Ammon's horn (tissue), 1 donor: Measurements from ENCODE around the gene ZNF536.
"Not testable (repeated sequence)": the region's sequence is repeated elsewhere in the genome, so short reads cannot be mapped to it uniquely, and the experiment has no call there.

ENCODE experiments used
- DNase-seq: peaks from one replicate; pipeline ENCODE4 v3.0.0-alpha.2; 2016; ENCODE audit warnings: low spot score

ZNF536 gene

GRCh38 chr19:30388327-30388726 is 16.1 kb downstream of the ZNF536 start:
- no peak for DNase-seq

DNA sequence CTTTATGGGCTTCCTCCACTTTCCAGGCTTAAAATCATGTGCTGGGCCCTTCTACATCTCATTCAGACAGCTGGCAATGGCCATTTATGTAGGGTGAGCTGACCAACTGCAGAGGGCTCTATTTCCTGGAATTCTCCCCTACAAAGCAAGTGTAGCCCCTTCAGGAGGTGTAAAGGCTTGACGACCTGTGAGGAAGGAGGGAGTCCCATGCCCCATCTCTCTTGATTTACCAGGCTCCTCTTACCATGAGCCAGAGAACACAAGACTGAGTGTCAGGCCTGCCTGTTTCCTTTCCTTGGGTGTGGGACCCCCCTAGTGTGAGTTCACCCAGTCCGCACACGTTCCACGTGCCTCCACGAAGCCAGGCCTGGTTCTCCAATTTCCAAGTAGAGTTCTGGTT is 16.6 kb downstream of the ZNF536 start:
- DNase-seq = no peak

- DNase-seq = no peak
These were observed 18.3 kb downstream of the ZNF536 start for GRCh38 chr19:30390356-30390988.

DNA sequence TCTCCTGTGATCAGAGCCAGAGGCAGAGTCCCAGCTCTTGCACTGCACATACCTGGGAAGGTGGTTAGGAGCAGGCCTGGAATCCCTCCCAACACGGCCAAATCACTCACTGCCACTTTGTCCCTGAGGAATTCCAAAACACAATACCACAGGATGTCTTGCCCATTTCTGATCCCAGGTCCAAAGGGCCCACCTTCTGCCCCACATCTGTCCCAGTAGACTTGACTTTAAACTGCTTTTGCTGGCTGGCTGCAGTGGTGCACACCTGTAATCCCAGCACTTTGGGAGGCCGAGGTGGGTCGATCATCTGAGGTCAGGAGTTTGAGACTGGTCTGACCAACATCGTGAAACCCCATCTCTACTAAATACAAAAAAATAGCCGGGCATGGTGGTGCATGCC is 18.9 kb downstream of the ZNF536 start:
- DNase-seq = no peak

DNA sequence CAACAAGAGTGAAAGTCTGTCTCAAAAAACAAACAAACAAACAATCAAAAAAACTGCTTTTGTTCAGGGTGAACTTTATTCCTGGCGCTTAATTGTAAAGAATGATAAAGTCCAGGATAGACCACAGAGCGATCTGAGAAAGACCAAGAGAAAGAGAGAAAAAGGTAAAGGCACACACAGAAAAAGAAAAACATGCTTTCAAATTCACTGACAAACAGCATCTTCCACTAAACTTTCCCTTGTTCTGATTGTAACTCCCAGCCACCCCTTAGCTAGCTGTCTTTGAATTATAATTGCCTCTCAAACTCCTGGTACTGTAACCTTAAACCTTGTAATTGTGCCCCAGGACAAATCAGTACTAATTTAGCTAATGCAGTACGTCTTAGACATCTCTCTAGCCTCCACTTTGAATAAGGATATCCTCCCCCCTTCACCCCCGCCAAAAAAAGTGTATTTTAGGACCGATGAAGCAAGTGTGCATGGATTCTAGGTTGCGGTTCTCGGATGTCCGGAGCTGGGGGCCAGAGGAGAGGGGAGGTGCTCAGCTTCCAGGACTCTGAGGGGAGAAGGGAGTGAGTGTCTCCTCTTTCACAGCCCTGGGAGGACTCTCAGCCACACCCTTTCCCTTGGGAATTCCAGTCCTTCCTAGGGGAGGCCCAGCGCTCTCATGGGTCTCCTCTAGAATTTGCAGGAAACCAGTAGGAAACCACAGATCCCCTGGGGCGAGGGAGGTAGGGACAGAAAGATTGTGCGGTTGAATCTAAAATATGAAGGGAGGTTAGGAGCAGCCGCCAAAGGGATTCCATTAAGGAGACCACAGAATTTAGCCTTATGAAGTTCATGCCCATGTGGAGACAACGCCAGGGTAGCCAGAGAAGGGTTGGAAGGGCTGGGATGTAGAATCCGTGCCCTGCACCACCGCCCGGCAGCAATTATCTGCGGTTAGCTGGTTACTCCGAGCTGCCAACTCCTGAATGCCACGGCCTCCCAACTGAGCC is 19.7 kb downstream of the ZNF536 start:
- DNase-seq = no peak

GRCh38 chr19:30393046-30393445 is 20.9 kb downstream of the ZNF536 start:
- DNase-seq = no peak

DNA sequence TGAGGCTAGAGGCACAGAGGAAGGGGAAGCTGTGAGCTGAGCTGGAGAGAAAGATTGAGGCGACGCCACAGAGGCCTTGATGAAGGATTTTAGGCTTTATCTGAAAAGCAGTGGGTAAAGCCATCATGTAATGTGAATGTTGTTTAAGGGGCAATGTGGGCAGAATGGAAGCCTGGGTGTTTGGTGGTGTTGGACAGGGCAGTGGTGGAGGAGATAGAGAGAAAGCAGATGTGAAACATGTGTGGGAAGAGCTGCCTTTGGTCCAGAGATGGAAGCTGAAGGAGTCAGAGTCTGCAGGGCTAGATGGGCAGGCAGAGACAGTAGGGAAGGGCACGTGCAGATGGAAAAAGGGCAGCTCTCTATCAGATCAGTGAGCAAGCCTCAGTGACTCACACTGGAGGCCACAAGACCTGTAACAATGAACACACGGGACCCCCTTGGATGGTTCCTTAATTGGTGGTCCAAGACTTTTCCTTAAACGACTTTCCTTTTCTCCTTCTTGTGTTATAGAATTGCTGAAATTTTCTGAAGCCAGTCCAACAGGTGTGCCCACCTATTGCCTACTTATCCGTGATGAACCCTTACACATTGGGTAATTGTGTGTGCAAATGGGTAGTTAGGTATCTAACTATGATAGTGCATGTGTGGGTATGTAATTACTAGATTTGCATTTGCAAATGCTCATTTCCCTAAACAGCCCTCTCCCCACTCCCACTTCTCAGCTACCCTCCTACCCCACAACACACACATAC is 21.7 kb downstream of the ZNF536 start:
- no peak for DNase-seq

- no peak for DNase-seq
These were observed 22.4 kb downstream of the ZNF536 start for GRCh38 chr19:30394481-30395151.

- DNase-seq = no peak
These were observed 23.1 kb downstream of the ZNF536 start for GRCh38 chr19:30395283-30395682.

DNA sequence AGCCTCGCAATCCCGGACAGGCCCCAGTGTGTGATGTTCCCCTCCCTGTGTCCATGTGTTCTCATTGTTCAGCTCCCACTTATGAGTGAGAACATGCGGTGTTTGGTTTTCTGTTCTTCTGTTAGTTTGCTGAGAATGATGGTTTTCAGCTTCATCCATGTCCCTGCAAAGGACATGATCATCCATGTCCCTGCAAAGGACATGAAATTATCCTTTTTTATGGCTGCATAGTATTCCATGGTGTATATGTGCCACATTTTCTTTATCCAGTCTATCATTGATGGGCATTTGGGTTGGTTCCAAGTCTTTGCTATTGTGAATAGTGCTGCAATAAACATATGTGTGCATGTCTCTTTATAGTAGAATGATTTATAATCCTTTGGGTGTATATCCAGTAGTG is 26.4 kb downstream of the ZNF536 start:
- not testable (repeated sequence) for DNase-seq

DNA sequence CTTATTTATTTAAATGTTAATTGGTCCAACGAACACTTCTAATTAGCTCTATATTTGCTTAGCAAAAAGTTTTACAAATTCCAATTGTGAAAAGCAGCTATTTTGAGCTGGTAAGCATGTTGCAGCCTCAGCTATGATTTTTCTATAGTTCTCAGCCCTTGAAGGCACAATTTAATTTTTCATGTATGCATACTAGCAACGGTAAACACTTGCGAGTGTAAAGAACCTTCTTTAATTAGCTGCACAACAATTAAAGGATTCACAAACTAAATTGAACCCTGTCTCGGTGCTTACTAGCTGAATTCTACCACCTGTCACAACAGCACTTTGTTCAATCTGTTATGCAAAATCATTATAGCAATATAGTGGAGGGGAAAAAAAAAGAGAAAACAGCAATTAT is 29.8 kb downstream of the ZNF536 start:
- DNase-seq = no peak

DNA sequence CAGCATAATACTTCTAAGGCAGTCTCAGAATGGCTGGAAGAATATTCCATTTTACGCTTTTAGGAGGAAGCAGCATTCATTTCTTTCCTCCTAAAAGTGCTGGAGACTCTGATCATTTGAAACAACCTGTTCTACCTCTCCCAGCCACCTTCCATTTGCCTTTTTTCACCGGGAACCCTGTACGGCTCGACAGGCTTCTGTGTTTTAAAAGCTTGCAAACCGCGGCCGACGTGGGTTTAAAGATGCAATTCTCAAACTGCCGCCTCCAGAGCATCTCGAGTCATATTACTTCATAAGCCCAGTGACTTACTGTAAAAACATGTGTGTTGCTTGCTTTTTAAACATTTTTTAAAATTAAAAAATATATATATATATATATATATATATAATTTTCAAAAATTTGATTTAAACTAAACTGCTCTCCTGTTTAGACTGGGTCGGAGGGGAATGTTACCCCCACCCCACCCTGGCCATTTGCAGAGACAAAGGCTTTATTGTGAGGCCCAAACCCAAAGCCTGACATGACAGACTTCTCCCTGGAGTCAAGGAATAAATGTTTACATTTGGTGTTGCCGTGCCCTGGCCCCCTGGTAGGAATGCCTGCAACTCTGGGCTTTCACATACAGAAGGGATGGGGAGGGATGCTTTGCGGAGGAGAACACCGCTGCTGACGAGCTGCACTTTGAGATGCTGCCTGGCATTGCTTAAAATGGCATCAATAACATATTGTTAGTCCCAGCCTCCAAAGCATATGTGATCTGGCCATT is 30.4 kb downstream of the ZNF536 start:
- DNase-seq = no peak

DNA sequence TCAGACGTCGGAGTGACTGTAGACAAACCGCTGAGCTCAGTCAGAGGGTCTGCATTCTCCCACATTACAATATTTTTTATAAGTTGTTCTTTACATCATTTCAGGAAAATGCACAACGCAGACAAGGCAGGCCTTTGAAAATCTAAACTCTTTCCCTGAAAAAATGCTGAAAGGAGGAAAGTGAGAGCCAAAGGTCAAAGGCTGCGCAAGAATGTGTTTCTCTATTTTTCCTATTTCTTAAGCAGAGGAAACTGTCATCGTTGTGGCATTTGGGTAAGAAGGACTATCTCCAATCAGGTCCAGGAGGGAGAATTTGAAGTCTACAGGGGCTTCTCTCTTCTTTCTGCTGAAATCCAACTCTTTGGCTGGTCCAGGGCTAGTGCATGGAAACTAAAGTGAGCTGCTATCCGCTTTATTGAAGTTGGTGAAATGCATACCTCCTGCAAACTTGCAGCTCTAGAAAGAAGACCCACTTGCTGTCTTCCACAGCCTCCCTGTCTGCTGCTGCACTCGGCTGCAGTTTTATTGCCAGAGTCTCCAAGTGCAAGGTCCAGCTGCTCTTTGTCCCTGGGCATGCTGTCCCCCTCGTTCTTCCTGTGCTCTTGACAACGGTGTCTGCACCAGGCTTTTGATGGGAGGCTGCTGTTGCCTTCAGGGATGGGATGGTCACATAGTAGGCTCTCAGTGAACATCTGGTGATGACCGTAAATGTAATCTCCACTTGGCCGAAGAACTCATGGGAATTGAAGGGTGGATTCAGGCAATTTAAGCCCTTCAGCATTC is 31.2 kb downstream of the ZNF536 start:
- no peak for DNase-seq

- DNase-seq = peak; percentile 82
These were observed 34.3 kb downstream of the ZNF536 start for GRCh38 chr19:30406220-30407067.

DNA sequence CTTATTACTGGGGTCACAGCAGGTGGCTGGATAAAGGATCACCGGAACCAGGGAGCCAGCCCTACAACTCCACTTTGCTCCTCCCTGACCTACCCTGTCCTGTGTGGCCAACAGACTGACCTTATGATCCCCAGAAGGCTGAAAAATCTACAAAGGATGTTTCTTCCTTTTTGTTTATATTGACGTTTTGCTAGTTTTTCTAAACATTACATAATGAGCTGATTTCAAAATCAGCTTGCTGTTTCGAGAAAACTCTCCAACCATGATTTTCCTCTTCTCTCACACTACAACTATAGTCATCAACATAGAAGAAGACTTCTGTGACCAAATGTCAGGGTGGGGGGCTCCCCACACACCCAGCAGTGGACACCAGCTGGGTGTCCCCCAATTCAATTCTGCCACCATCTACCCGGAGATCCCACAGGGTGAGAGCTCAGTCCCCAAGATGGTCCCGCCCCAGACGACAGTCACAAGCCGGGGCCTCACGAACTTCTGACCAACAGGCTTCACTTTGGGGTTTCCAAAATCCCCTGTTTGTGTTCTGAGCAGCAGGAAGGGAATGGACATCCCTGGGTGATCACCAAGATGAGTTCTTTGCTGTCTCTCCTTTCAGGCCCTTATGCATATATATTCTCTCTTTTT is 35.0 kb downstream of the ZNF536 start:
- DNase-seq = no peak

- no peak for DNase-seq
These were observed 36.6 kb downstream of the ZNF536 start for GRCh38 chr19:30408734-30409301.

- DNase-seq = no peak
These were observed 39.5 kb downstream of the ZNF536 start for GRCh38 chr19:30411714-30412113.

DNA sequence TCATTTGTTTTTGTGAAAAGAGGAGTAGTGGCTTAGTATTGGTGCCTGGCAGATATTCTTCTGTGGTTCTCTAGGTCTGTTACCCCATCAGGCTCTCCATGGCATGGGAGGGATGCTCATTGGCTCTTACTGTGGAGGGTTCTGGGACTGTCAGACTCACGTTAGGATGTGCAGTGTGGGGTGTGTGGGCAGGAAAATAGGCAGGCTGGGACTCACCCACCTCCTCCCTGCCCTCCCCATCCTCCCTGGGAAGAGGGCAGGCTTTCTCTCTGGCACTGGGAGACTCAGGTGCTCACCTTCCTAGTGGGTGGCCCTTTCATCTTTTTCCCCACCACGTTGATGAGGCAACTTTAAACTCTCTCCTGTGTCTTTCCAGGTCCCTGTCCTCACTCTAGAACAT is 44.2 kb downstream of the ZNF536 start:
- DNase-seq = no peak

GRCh38 chr19:30417166-30417565 is 45.0 kb downstream of the ZNF536 start:
- DNase-seq = not testable (repeated sequence)
